K562 (cell line): ENCODE measurements around the gene GRIK5. TPM values are rescaled to one million over a fixed set of nuclear protein-coding genes. Genes with fewer than 3 reads are reported as not detected.

Experiments
- BCOR ChIP-seq: fragments of 450-650 bp; IDR thresholded peaks from 2 replicates; pipeline ENCODE4 v1.6.1; 2016
- PHTF2 ChIP-seq: fragments of 250-450 bp; sonication (Bioruptor Pico); IDR thresholded peaks from 2 replicates; pipeline ENCODE4 v1.5.0; 2021; ENCODE audit warnings: mild to moderate bottlenecking
- PML ChIP-seq: IDR thresholded peaks from 2 replicates; pipeline ENCODE4 v1.6.1; 2012; ENCODE audit warnings: low read length, inconsistent platforms
- RBBP5 ChIP-seq: fragments of 200-600 bp; sonication (generic); IDR thresholded peaks from 2 replicates; pipeline ENCODE4 v1.6.1; 2012; ENCODE audit warnings: borderline replicate concordance, mild to moderate bottlenecking, low read length, control low read depth, inconsistent platforms; ENCODE audit not compliant: insufficient read depth, poor library complexity, severe bottlenecking
- SRSF1 ChIP-seq: fragments of 200-400 bp; formaldehyde crosslinking; IDR thresholded peaks from 2 replicates; pipeline ENCODE4 v1.6.1; 2017; ENCODE audit warnings: mild to moderate bottlenecking, low read depth, low read length, moderate library complexity
- ZNF12 ChIP-seq: sonication (generic); formaldehyde crosslinking; IDR thresholded peaks from 2 replicates; pipeline ENCODE4 v1.4.0; 2020; ENCODE audit warnings: mild to moderate bottlenecking, missing genetic modification reagents
- polyA plus RNA-seq, 8 experiments: library from polyadenylated mRNA; depleted of rRNA in 4 of 8; stranded (reverse) in 5 of 8; unstranded in 3 of 8; fragments of >200 nt; fragmentation: Nextera tagmentation in 2 of 8; fragmentation: Illumina TruSeq in 1 of 8; extraction: Ambion mirVana in 2 of 8; extraction: Trizol in 1 of 8; gene quantifications; 2 replicates each; pipeline versions ENCODE4 v1.2.1 to v1.2.3, GENCODE V29; 2011 to 2014; ENCODE audit warnings: inconsistent platforms in 1 of 8, missing spikeins in 1 of 8
- total RNA-seq, 7 experiments: library from RNA; depleted of rRNA in 6 of 7; stranded (reverse); fragments of >200 nt in 6 of 7; fragmentation: Illumina TruSeq in 2 of 7; extraction: Trizol in 2 of 7; gene quantifications; 2 replicates each; pipeline versions ENCODE4 v1.2.1 to v1.2.3, GENCODE V29; 2011 to 2021; ENCODE audit warnings: low replicate concordance in 1 of 7
- TF ChIP-seq, protein P1 (sequence below), 2 experiments: fragments of 450-650 bp; formaldehyde crosslinking in 1 of 2; IDR thresholded peaks; 2 replicates each; pipeline versions ENCODE4 v1.4.0 to v1.6.1; 2014 to 2020; ENCODE audit warnings: mild to moderate bottlenecking in 2 of 2, borderline replicate concordance in 1 of 2, low read depth in 1 of 2
- TF ChIP-seq, protein P2 (sequence below): fragments of 250-450 bp; sonication (Bioruptor Pico); IDR thresholded peaks from 2 replicates; pipeline ENCODE4 v1.8.0; 2022; ENCODE audit warnings: inconsistent platforms
- TF ChIP-seq, protein P3 (sequence below), 3 experiments: fragments of 200-800 bp in 1 of 3; fragments of 250-450 bp in 1 of 3; fragments of 450-650 bp in 1 of 3; sonication (Bioruptor Pico) in 1 of 3; sonication (Bioruptor generic) in 1 of 3; formaldehyde crosslinking in 1 of 3; IDR thresholded peaks; 2 replicates each; pipeline versions ENCODE4 v1.6.1 to v1.8.0; 2016 to 2022; ENCODE audit warnings: mild to moderate bottlenecking in 2 of 3, missing genetic modification characterization in 2 of 3, missing compliant biosample characterization in 1 of 3, moderate library complexity in 1 of 3

Gene GRIK5
- total and polyA plus RNA-seq, 9 of the 15 experiments (the other 6 are each of a cell fraction or from before 2014, with no cell fraction given), result 0.04 to 0.55 (median 0.27) TPM; not detected in 2

DNA sequence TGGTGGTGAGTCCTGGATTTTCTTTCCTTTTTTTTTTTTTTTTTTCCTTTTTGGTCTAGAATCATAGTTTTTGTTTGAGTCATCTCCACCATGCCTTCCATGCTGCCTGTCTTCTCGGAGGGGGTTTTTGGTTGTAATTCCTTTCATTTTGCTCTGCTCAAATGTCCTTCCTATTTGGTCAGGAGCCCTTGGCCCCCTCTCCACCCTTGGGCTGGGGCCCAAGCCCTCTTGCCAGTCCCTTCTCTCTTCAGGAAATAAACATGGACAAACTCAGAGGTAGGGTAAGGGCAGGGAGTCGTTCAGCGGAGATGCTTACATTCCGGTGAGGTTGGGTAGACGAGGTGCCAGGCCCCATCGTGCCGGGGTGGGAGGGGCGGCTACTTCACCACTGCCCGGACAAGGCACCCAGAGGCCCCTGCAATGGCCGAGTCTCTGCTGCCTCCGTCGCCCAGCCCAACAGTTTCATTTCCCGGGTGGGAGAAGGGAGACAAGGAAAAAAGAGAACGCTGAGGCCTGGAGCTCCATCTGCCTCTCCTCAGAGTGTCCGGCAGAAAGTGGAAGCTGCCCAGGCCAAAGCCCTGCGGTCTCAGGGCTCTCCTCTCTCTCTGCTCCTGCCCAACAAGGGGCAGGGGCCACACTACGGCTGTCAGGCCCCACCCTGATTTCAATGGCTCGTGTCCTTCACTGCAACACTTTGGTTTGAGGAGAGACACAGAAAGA is 18.6 kb upstream of the GRIK5 start (continued):
- TF ChIP-seq PHTF2 (CRISPR knock-in tag) (no peak), PML (no peak), BCOR (no peak), RBBP5 (no peak), ZNF12 (no peak), SRSF1 (no peak)
- TF ChIP-seq, protein P1, sequence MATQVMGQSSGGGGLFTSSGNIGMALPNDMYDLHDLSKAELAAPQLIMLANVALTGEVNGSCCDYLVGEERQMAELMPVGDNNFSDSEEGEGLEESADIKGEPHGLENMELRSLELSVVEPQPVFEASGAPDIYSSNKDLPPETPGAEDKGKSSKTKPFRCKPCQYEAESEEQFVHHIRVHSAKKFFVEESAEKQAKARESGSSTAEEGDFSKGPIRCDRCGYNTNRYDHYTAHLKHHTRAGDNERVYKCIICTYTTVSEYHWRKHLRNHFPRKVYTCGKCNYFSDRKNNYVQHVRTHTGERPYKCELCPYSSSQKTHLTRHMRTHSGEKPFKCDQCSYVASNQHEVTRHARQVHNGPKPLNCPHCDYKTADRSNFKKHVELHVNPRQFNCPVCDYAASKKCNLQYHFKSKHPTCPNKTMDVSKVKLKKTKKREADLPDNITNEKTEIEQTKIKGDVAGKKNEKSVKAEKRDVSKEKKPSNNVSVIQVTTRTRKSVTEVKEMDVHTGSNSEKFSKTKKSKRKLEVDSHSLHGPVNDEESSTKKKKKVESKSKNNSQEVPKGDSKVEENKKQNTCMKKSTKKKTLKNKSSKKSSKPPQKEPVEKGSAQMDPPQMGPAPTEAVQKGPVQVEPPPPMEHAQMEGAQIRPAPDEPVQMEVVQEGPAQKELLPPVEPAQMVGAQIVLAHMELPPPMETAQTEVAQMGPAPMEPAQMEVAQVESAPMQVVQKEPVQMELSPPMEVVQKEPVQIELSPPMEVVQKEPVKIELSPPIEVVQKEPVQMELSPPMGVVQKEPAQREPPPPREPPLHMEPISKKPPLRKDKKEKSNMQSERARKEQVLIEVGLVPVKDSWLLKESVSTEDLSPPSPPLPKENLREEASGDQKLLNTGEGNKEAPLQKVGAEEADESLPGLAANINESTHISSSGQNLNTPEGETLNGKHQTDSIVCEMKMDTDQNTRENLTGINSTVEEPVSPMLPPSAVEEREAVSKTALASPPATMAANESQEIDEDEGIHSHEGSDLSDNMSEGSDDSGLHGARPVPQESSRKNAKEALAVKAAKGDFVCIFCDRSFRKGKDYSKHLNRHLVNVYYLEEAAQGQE (IDR thresholded peaks at IDR 0.05; ENCODE audit: borderline replicate concordance), result no peak
- TF ChIP-seq, protein P1 (CRISPR knock-in tag; IDR thresholded peaks at IDR 0.05; ENCODE audit: low read depth), result no peak
- TF ChIP-seq, protein P2, sequence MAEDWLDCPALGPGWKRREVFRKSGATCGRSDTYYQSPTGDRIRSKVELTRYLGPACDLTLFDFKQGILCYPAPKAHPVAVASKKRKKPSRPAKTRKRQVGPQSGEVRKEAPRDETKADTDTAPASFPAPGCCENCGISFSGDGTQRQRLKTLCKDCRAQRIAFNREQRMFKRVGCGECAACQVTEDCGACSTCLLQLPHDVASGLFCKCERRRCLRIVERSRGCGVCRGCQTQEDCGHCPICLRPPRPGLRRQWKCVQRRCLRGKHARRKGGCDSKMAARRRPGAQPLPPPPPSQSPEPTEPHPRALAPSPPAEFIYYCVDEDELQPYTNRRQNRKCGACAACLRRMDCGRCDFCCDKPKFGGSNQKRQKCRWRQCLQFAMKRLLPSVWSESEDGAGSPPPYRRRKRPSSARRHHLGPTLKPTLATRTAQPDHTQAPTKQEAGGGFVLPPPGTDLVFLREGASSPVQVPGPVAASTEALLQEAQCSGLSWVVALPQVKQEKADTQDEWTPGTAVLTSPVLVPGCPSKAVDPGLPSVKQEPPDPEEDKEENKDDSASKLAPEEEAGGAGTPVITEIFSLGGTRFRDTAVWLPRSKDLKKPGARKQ (CRISPR knock-in tag), result no peak
- TF ChIP-seq, protein P3, sequence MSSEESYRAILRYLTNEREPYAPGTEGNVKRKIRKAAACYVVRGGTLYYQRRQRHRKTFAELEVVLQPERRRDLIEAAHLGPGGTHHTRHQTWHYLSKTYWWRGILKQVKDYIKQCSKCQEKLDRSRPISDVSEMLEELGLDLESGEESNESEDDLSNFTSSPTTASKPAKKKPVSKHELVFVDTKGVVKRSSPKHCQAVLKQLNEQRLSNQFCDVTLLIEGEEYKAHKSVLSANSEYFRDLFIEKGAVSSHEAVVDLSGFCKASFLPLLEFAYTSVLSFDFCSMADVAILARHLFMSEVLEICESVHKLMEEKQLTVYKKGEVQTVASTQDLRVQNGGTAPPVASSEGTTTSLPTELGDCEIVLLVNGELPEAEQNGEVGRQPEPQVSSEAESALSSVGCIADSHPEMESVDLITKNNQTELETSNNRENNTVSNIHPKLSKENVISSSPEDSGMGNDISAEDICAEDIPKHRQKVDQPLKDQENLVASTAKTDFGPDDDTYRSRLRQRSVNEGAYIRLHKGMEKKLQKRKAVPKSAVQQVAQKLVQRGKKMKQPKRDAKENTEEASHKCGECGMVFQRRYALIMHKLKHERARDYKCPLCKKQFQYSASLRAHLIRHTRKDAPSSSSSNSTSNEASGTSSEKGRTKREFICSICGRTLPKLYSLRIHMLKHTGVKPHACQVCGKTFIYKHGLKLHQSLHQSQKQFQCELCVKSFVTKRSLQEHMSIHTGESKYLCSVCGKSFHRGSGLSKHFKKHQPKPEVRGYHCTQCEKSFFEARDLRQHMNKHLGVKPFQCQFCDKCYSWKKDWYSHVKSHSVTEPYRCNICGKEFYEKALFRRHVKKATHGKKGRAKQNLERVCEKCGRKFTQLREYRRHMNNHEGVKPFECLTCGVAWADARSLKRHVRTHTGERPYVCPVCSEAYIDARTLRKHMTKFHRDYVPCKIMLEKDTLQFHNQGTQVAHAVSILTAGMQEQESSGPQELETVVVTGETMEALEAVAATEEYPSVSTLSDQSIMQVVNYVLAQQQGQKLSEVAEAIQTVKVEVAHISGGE (CRISPR knock-in tag; IDR thresholded peaks at IDR 0.05), result no peak
